Testis (tissue), 3 donors: ENCODE data around the gene GBP4. TPM values are rescaled to one million over a fixed set of nuclear protein-coding genes. Genes with fewer than 3 reads are reported as not detected.

Source experiments
- DNase-seq: peaks from one replicate; pipeline ENCODE4 v3.0.0-alpha.2; 2019
- H3K27ac ChIP-seq, 2 donors: fragments of 200-600 bp; sonication (generic); one replicate each; pipeline ENCODE4 v1.5.1; 2019
- H3K27me3 ChIP-seq: fragments of 200-600 bp; sonication (generic); one replicate; pipeline ENCODE4 v1.5.1; 2019
- H3K36me3 ChIP-seq: fragments of 200-600 bp; sonication (generic); one replicate; pipeline ENCODE4 v1.5.1; 2017; ENCODE audit warnings: low read depth; ENCODE audit errors: missing control alignments
- H3K4me1 ChIP-seq: fragments of 200-600 bp; sonication (generic); one replicate; pipeline ENCODE4 v1.5.1; 2019
- H3K4me3 ChIP-seq, 2 donors: fragments of 200-600 bp; sonication (generic); one replicate each; pipeline ENCODE4 v1.5.1; 2017 to 2019
- H3K9me3 ChIP-seq: fragments of 200-600 bp; sonication (generic); one replicate; pipeline ENCODE4 v1.5.1; 2017
- POLR2A ChIP-seq: fragments of 450-650 bp; IDR thresholded peaks from one replicate; pipeline ENCODE4 v1.6.1; 2017; ENCODE audit warnings: antibody characterized with exemption, mild to moderate bottlenecking, moderate library complexity
- WGBS, 2 donors: methylation state at CpG; one replicate each; pipeline ENCODE4 v1.1.5; 2018; 5-methylcytosine and 5-hydroxymethylcytosine counted together
- intact Hi-C: fragments of 100-400 bp; cut with DNase I; formaldehyde crosslinking; loops from one replicate; pipeline ENCODE4 v1.15.1; 2023; ENCODE audit warnings: low total_unique reads
- polyA plus RNA-seq: library from polyadenylated mRNA; stranded (reverse); fragments of 350-450 nt; fragmentation: Illumina TruSeq; extraction: RNeasy Lipid Tissue Mini Kit (QIAGEN cat#74804); gene quantifications from one replicate; pipeline ENCODE4 v1.2.3, GENCODE V29; 2014; ENCODE audit warnings: low read depth, low replicate concordance; ENCODE audit not compliant: insufficient read depth
- total RNA-seq, 2 donors: library from RNA; depleted of rRNA; stranded (reverse); fragments of >200 nt; gene quantifications; one replicate each; pipeline ENCODE4 v1.2.3, GENCODE V29; 2016
- TF ChIP-seq, protein P1 (sequence below), 3 experiments: fragments of 450-650 bp in 2 of 3; fragments of 200-600 bp in 1 of 3; sonication (generic) in 1 of 3; IDR thresholded peaks; one replicate each; pipeline ENCODE4 v1.5.1; 2016 to 2019; ENCODE audit warnings: antibody characterized with exemption in 3 of 3, mild to moderate bottlenecking in 2 of 3, moderate library complexity in 1 of 3

The GBP4 gene
- total and polyA plus RNA-seq, 3 donors from 2014 or later, result 2.2 to 12.3 (median 5.7) TPM

DNA sequence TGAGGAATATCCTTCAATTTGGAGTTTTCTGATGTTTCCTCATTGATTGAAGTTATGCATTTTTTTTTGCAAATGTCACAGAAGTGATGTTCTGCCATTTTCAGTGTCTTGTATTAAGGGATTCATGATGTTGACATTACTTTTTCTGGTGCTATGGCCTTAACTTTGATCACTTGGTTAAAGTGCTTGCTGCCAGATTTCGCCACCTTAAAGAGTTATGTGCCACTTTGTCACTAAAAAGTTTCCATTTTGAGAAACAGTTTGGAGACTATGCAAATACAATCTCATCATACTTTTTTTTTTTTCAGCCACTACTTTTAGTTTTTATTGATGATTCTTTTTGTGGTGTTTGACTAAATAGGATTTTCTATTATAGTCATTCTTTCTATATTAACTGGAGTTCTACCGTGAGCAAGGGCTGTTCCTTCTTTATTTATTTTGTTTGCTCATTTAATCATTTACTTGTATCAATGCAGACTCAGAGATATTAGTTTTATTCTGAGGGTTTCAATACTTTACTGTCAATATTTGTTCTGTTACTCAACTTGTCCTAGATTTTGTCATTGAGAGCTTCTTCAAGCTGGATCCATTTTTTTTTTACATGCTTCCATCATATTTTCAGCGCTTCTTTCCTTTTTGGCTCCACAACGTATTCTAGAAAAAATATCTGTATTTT, 26.1 kb downstream of the GBP4 start:
- intact Hi-C loops, result no loop called here
- Histone ChIP-seq H3K27ac (no peak overlapping the region), H3K9me3 (no peaks in the 10 kb centered on the region), H3K36me3 (no peaks in the 10 kb centered on the region), H3K4me1 (no peaks in the 10 kb centered on the region), H3K27me3 (no peaks in the 10 kb centered on the region), H3K4me3 (no peak overlapping the region)
- DNase-seq, result no peak
- WGBS, 2 donors, result 87 to 90% methylated on average over 4 of the region's 4 CpGs
- TF ChIP-seq, protein P1, sequence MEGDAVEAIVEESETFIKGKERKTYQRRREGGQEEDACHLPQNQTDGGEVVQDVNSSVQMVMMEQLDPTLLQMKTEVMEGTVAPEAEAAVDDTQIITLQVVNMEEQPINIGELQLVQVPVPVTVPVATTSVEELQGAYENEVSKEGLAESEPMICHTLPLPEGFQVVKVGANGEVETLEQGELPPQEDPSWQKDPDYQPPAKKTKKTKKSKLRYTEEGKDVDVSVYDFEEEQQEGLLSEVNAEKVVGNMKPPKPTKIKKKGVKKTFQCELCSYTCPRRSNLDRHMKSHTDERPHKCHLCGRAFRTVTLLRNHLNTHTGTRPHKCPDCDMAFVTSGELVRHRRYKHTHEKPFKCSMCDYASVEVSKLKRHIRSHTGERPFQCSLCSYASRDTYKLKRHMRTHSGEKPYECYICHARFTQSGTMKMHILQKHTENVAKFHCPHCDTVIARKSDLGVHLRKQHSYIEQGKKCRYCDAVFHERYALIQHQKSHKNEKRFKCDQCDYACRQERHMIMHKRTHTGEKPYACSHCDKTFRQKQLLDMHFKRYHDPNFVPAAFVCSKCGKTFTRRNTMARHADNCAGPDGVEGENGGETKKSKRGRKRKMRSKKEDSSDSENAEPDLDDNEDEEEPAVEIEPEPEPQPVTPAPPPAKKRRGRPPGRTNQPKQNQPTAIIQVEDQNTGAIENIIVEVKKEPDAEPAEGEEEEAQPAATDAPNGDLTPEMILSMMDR (IDR thresholded peaks at IDR 0.05), result no peak
- TF ChIP-seq POLR2A, result no peak

DNA sequence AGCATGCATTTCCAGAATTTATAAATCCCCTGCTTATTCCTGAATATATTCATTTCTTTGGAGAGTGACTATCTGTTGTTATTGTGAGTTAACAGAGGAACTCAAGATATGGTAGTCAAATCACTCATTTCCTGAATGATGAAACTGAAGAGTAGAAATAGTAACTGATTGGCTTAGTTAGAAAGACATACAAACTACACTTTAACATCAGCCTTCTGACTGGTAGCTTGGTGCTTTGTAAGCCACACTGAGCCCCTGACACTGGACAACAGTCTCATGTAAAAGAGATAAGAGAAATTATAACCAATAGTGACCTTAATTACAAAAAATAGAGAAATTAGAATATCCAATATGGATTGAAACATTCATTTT, 27.7 kb downstream of the GBP4 start:
- TF ChIP-seq POLR2A, result no peak
- TF ChIP-seq, protein P1 (IDR thresholded peaks at IDR 0.05), result no peak
- intact Hi-C loops, result no loop called here
- H3K9me3 ChIP-seq, result no peaks in the 10 kb centered on the region
- H3K4me1 ChIP-seq, result no peaks in the 10 kb centered on the region
- no peak overlapping the region for H3K27ac ChIP-seq
- no peaks in the 10 kb centered on the region for H3K36me3 ChIP-seq
- no peak for DNase-seq
- no peak overlapping the region for H3K4me3 ChIP-seq
- H3K27me3 ChIP-seq, result no peaks in the 10 kb centered on the region

DNA sequence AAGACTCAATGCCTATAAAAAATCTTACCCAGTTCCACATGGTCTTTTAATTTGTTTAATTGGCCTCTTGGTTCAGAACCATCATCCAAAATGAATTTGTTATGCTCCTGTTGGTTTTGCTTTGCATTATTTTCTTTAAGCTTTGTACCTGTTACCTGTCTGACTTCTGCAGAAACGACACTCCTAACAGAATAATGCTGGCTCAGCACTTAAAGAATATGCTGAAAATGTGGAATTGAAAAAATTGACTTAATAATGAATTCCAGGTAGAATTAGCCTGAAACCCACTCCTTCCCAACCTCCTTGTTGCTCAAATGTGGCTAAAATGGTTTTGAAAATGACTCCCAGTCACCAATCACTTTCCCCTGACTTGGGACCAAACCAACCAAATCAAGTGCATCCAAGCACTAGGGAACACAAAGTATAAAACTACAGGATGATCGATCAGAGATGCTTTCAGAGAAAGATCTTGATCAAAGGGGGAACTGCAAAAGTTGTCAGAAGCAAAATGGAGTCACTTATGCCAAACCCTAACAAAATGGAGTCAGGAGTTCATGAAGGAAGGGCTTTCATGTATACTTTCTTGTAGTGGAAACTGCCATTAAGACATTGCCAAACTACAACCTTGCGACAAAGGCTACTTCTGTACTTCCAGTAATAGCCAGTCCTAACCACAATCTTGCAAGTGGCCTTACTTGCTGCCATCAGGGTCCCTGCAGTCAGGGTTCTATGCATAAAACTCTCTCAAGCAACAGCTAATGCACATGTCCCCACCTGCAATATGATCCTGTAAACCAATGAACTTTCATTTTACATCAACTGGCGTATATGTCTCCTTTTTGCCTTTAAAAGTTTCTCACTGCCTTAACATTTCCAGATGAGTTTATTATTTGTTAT, 28.3 kb downstream of the GBP4 start:
- Histone ChIP-seq H3K9me3 (no peaks in the 10 kb centered on the region), H3K27me3 (no peaks in the 10 kb centered on the region), H3K4me3 (no peak overlapping the region), H3K4me1 (no peaks in the 10 kb centered on the region), H3K27ac (no peak overlapping the region), H3K36me3 (no peaks in the 10 kb centered on the region)
- intact Hi-C loops, result no loop called here
- 95% methylated on average over 4 of the region's 4 CpGs for WGBS, 2 donors
- DNase-seq, result no peak
- no peak for TF ChIP-seq POLR2A
- TF ChIP-seq, protein P1 (IDR thresholded peaks at IDR 0.05), result no peak

DNA sequence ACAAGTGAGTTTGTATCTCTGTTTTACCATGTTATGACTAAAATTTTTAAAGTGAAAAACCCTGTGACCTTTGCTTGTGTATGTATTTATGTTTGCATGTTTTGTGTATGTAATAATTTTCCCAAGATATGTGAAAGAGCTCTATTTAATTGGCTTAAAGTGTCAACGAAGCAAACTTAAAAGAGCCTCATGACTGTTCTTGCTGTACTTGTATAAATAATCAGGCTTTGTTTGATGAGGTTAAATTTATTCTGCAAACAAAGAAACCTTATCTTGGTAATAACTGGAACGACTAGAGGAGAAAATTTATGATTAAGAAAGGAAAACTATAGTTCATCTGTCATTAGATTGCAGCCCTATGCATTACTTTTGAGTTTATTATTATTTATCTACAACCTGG, 29.6 kb downstream of the GBP4 start:
- no peaks in the 10 kb centered on the region for H3K4me1 ChIP-seq
- H3K4me3 ChIP-seq, result no peak overlapping the region
- H3K36me3 ChIP-seq, result no peaks in the 10 kb centered on the region
- H3K27me3 ChIP-seq, result no peaks in the 10 kb centered on the region
- no peak overlapping the region for H3K27ac ChIP-seq
- TF ChIP-seq POLR2A, result no peak
- TF ChIP-seq, protein P1 (IDR thresholded peaks at IDR 0.05), result no peak
- 37 to 46% methylated on average over 2 of the region's 2 CpGs for WGBS, 2 donors
- no peaks in the 10 kb centered on the region for H3K9me3 ChIP-seq
- intact Hi-C loops, result no loop called here
- no peak for DNase-seq
